K562 (cell line): ENCODE data around the gene TKTL2. TPM values are rescaled to one million over a fixed set of nuclear protein-coding genes. Genes with fewer than 3 reads are reported as not detected.
A peak's percentile ranks its signal among the peaks of the same experiment; 100 is the strongest.

ENCODE experiments used
- BRD9 ChIP-seq: fragments of 450-650 bp; IDR thresholded peaks from 2 replicates; pipeline ENCODE4 v1.6.1; 2018; ENCODE audit warnings: low read depth; ENCODE audit not compliant: partially characterized antibody
- CBFA2T2 ChIP-seq: fragments of 450-650 bp; conservative IDR thresholded peaks from 2 replicates; pipeline ENCODE4 v1.6.1; 2017; ENCODE audit warnings: mild to moderate bottlenecking
- CHD1 ChIP-seq: fragments of 200-600 bp; sonication (generic); IDR thresholded peaks from one replicate; pipeline ENCODE4 v1.6.1; 2012; ENCODE audit warnings: mild to moderate bottlenecking, moderate library complexity, low read length, inconsistent platforms
- CREM ChIP-seq: IDR thresholded peaks from 2 replicates; pipeline ENCODE4 v1.6.1; 2014; ENCODE audit warnings: antibody characterized with exemption, low read depth
- DNMT1 ChIP-seq: fragments of 450-650 bp; IDR thresholded peaks from 2 replicates; pipeline ENCODE4 v1.6.1; 2016; ENCODE audit warnings: antibody characterized with exemption, mild to moderate bottlenecking
- ELF2 ChIP-seq: fragments of 250-450 bp; sonication (Bioruptor Pico); IDR thresholded peaks from 2 replicates; pipeline ENCODE4 v1.5.0; 2021; ENCODE audit warnings: mild to moderate bottlenecking
- FOSL1 ChIP-seq: fragments of 200-800 bp; sonication (Bioruptor generic); conservative IDR thresholded peaks from 2 replicates; pipeline ENCODE4 v1.6.1; 2016; ENCODE audit warnings: missing genetic modification characterization, missing compliant biosample characterization
- FOXJ3 ChIP-seq: sonication (generic); formaldehyde crosslinking; IDR thresholded peaks from 2 replicates; pipeline ENCODE4 v1.4.0; 2020; ENCODE audit warnings: mild to moderate bottlenecking, missing genetic modification reagents
- FOXP1 ChIP-seq: sonication (generic); formaldehyde crosslinking; IDR thresholded peaks from 2 replicates; pipeline ENCODE4 v1.8.0; 2022; ENCODE audit warnings: mild to moderate bottlenecking, missing genetic modification reagents
- GABPB2 ChIP-seq: fragments of 250-450 bp; sonication (Bioruptor Pico); conservative IDR thresholded peaks from 2 replicates; pipeline ENCODE4 v1.5.1; 2021; ENCODE audit warnings: mild to moderate bottlenecking
- GATAD2B ChIP-seq: fragments of 450-650 bp; IDR thresholded peaks from 2 replicates; pipeline ENCODE4 v1.6.1; 2017; ENCODE audit warnings: mild to moderate bottlenecking, borderline replicate concordance
- IRF9 ChIP-seq: fragments of 450-650 bp; IDR thresholded peaks from 2 replicates; pipeline ENCODE4 v1.6.1; 2016; ENCODE audit warnings: missing biosample characterization, missing genetic modification characterization
- JUN ChIP-seq, 2 experiments: sonication (generic) in 1 of 2; formaldehyde crosslinking in 1 of 2; IDR thresholded peaks; 2 replicates each; pipeline versions ENCODE4 v1.6.1 to v1.8.0; 2012 to 2022; ENCODE audit warnings: borderline replicate concordance in 2 of 2, mild to moderate bottlenecking in 2 of 2, improper control_type of control experiment in 1 of 2, low read depth in 1 of 2, low read length in 1 of 2, missing genetic modification reagents in 1 of 2
- MTA1 ChIP-seq: fragments of 450-650 bp; IDR thresholded peaks from 2 replicates; pipeline ENCODE4 v1.6.1; 2017; ENCODE audit warnings: borderline replicate concordance
- NFATC3 ChIP-seq: fragments of 450-650 bp; IDR thresholded peaks from 2 replicates; pipeline ENCODE4 v1.6.1; 2017; ENCODE audit warnings: mild to moderate bottlenecking
- PPARD ChIP-seq: fragments of 250-450 bp; sonication (Bioruptor Pico); IDR thresholded peaks from 2 replicates; pipeline ENCODE4 v1.8.0; 2022; ENCODE audit warnings: inconsistent platforms, mild to moderate bottlenecking, moderate library complexity
- RBM14 ChIP-seq: fragments of 200-400 bp; formaldehyde crosslinking; IDR thresholded peaks from 2 replicates; pipeline ENCODE4 v1.6.1; 2018; ENCODE audit warnings: low read depth, mild to moderate bottlenecking, low read length, moderate library complexity, borderline replicate concordance; ENCODE audit not compliant: insufficient read depth
- SETDB1 ChIP-seq: IDR thresholded peaks from one replicate; pipeline ENCODE4 v1.6.1; 2012; ENCODE audit warnings: low read length, control low read depth, inconsistent platforms
- SMARCA5 ChIP-seq: fragments of 450-650 bp; IDR thresholded peaks from 2 replicates; pipeline ENCODE4 v1.6.1; 2016
- SP2 ChIP-seq: IDR thresholded peaks from 2 replicates; pipeline ENCODE4 v1.6.1; 2011; ENCODE audit warnings: mild to moderate bottlenecking, low read depth, low read length, moderate library complexity; ENCODE audit not compliant: poor library complexity, severe bottlenecking; ENCODE audit errors: extremely low read depth
- SRSF7 ChIP-seq: fragments of 200-400 bp; formaldehyde crosslinking; optimal IDR thresholded peaks from 2 replicates; pipeline ENCODE3; 2017; ENCODE audit warnings: mild to moderate bottlenecking, low read depth, low read length
- STAT6 ChIP-seq: sonication (generic); formaldehyde crosslinking; IDR thresholded peaks from 2 replicates; pipeline ENCODE4 v1.8.1; 2023; ENCODE audit warnings: mild to moderate bottlenecking, missing genetic modification reagents
- TCFL5 ChIP-seq: fragments of 250-450 bp; sonication (Bioruptor Pico); conservative IDR thresholded peaks from 2 replicates; pipeline ENCODE4 v1.6.1; 2021; ENCODE audit warnings: mild to moderate bottlenecking, moderate library complexity, matching md5 sums
- THAP7 ChIP-seq: fragments of 250-450 bp; sonication (Bioruptor Pico); IDR thresholded peaks from 2 replicates; pipeline ENCODE4 v1.5.0; 2021
- ZNF584 ChIP-seq: fragments of 200-800 bp; sonication (Bioruptor generic); IDR thresholded peaks from 2 replicates; pipeline ENCODE4 v1.6.1; 2016; ENCODE audit warnings: low read depth, mild to moderate bottlenecking, missing genetic modification characterization, missing compliant biosample characterization
- ZNF717 ChIP-seq: fragments of 250-450 bp; sonication (Bioruptor Pico); IDR thresholded peaks from 2 replicates; pipeline ENCODE4 v1.5.0; 2021
- polyA plus RNA-seq, 8 experiments: library from polyadenylated mRNA; depleted of rRNA in 4 of 8; stranded (reverse) in 5 of 8; unstranded in 3 of 8; fragments of >200 nt; fragmentation: Nextera tagmentation in 2 of 8; fragmentation: Illumina TruSeq in 1 of 8; extraction: Ambion mirVana in 2 of 8; extraction: Trizol in 1 of 8; gene quantifications; 2 replicates each; pipeline versions ENCODE4 v1.2.1 to v1.2.3, GENCODE V29; 2011 to 2014; ENCODE audit warnings: inconsistent platforms in 1 of 8, missing spikeins in 1 of 8
- total RNA-seq, 7 experiments: library from RNA; depleted of rRNA in 6 of 7; stranded (reverse); fragments of >200 nt in 6 of 7; fragmentation: Illumina TruSeq in 2 of 7; extraction: Trizol in 2 of 7; gene quantifications; 2 replicates each; pipeline versions ENCODE4 v1.2.1 to v1.2.3, GENCODE V29; 2011 to 2021; ENCODE audit warnings: low replicate concordance in 1 of 7

TKTL2 gene
- total and polyA plus RNA-seq, 9 of the 15 experiments (the other 6 are each of a cell fraction or from before 2014, with no cell fraction given), result 0.03 to 0.31 (median 0.09) TPM; not detected in 1

- TF ChIP-seq STAT6 (CRISPR knock-in tag) (0 out of 2 replicates have a peak, but pooled peaks have one; percentile 78), CBFA2T2 (no peak), ZNF717 (no peak), TCFL5 (CRISPR knock-in tag) (no peak), BRD9 (no peak), SMARCA5 (no peak), FOXJ3 (CRISPR knock-in tag) (no peak), CHD1 (peak; percentile 39), JUN (IDR thresholded peaks at IDR 0.05; ENCODE audit: borderline replicate concordance, low read depth, low read length) (peak; percentile 48; the same call in 1 of the 2 replicates), JUN (CRISPR knock-in tag; IDR thresholded peaks at IDR 0.05; ENCODE audit: borderline replicate concordance) (no peak), RBM14 (0 out of 2 replicates have a peak, but pooled peaks have one; percentile 30), DNMT1 (no peak), ZNF584 (no peak), PPARD (CRISPR knock-in tag) (no peak), MTA1 (no peak), THAP7 (CRISPR knock-in tag) (no peak), SP2 (no peak), SRSF7 (no peak), FOXP1 (CRISPR knock-in tag) (no peak), GATAD2B (no peak), IRF9 (0 out of 2 replicates have a peak, but pooled peaks have one; percentile 19), CREM (peak; percentile 81), SETDB1 (no peak), GABPB2 (CRISPR knock-in tag) (no peak), ELF2 (CRISPR knock-in tag) (peak; percentile 65; the same call in 1 of the 2 replicates), FOSL1 (tag) (peak; percentile 23; the same call in 1 of the 2 replicates), NFATC3 (no peak)
Observed at GRCh38 chr4:163494360-163495241, 21.0 kb upstream of the TKTL2 start, which contains the start of gene TMA16 (continued).
